Activated CD4-positive, alpha-beta memory T cell treated with anti-CD3 and anti-CD28 coated beads for 36 hours (primary cell): ENCODE data around the gene SLC10A1. TPM values are rescaled to one million over a fixed set of nuclear protein-coding genes. Genes with fewer than 3 reads are reported as not detected.
A peak's percentile ranks its signal among the peaks of the same experiment; 100 is the strongest.

Source experiments
- CTCF ChIA-PET: fragments of 350-600 bp; sonication (Branson Sonifier 250); formaldehyde crosslinking; loops from one replicate; lab custom pipeline; 2021; ENCODE audit warnings: antibody characterized with exemption, inconsistent platforms; lab: Charles Lee
- POLR2A ChIA-PET: fragments of 350-600 bp; sonication (Branson Sonifier 250); formaldehyde crosslinking; loops from one replicate; lab custom pipeline; 2021; ENCODE audit warnings: antibody characterized with exemption; lab: Charles Lee
- DNase-seq: peaks from one replicate; pipeline ENCODE4 v3.0.0-alpha.2; 2020
- H3K27ac Mint-ChIP-seq: one replicate; pipeline ENCODE4 v1.8.0; 2021; ENCODE audit warnings: mixed read lengths
- H3K27me3 Mint-ChIP-seq: one replicate; pipeline ENCODE4 v1.8.0; 2021; ENCODE audit warnings: mixed read lengths
- H3K36me3 Mint-ChIP-seq: one replicate; pipeline ENCODE4 v1.8.0; 2021; ENCODE audit warnings: mixed read lengths
- H3K4me1 Mint-ChIP-seq: one replicate; pipeline ENCODE4 v1.8.0; 2021; ENCODE audit warnings: low read depth, mixed read lengths
- H3K4me3 Mint-ChIP-seq: one replicate; pipeline ENCODE4 v1.8.0; 2021; ENCODE audit warnings: mild to moderate bottlenecking, mixed read lengths
- H3K9me3 Mint-ChIP-seq: one replicate; pipeline ENCODE4 v1.8.0; 2021; ENCODE audit warnings: mixed read lengths
- intact Hi-C: fragments of 100-400 bp; cut with micrococcal nuclease; formaldehyde crosslinking; loops from one replicate; pipeline ENCODE4 v1.15.1; 2023
- total RNA-seq, 2 experiments: library from RNA; stranded (reverse); gene quantifications; one replicate each; pipeline ENCODE4 v1.2.3, GENCODE V29; 2021

SLC10A1 gene
- total RNA-seq, 2 experiments from 2014 or later: not detected

DNA sequence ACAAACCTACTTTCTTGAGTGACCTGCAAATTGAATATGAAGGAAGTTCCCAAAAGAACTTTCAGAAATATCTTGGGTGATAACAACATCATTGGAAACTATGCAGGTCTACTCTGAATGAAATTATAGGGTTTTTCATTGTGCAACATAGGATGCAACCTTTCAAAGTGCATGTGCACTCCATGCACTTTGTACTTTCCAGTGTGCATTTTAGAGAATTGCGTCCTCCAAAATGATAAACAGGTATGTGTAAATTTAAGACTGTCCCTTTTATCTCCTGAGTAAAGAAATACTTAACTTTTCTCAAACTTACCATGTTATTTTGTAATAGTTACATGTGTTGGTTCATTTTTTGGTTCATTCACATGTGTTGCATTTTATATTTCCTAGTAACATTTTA, 16.9 kb downstream of the SLC10A1 start:
- no peak overlapping the region for H3K4me3 Mint-ChIP-seq
- ChIA-PET POLR2A (no interaction called here), CTCF (no interaction called here)
- H3K27ac Mint-ChIP-seq: no peak overlapping the region
- peaks cover 45% of the 10 kb centered on the region for H3K36me3 Mint-ChIP-seq
- no peak for DNase-seq
- intact Hi-C loops: no loop called here
- H3K4me1 Mint-ChIP-seq: peaks cover 40% of the 10 kb centered on the region
- no peaks in the 10 kb centered on the region for H3K9me3 Mint-ChIP-seq
- H3K27me3 Mint-ChIP-seq: no peaks in the 10 kb centered on the region

DNA sequence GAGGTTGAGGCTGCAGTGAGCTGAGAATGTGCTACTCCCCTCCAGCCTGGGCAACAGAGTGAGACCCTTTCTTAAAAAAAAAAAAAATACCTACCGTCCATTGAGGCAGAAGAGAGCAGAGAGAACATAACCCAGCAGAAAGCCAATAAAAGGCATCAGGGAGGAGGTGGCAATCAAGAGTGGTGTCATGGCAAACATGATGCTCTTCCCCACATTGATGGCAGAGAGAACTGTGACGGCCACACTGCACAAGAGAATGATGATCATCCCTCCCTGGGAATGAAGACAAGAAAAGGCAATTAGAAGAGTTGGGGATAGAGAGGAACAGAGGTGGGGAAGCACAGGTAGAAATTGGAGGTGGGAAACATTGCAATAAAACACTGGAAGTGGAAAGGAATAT, 18.0 kb downstream of the SLC10A1 start:
- Mint-ChIP-seq H3K9me3 (no peaks in the 10 kb centered on the region), H3K27me3 (no peaks in the 10 kb centered on the region), H3K4me3 (no peak overlapping the region), H3K4me1 (peaks cover 48% of the 10 kb centered on the region), H3K27ac (no peak overlapping the region), H3K36me3 (peaks cover 52% of the 10 kb centered on the region)
- ChIA-PET POLR2A (interaction anchor here (1.6 kb wide), 1 partner anchor 11 kb away, joined by 5 read pairs; no protein-coding TSS in a partner anchor), CTCF (no interaction called here)
- intact Hi-C loops: no loop called here
- DNase-seq: no peak

DNA sequence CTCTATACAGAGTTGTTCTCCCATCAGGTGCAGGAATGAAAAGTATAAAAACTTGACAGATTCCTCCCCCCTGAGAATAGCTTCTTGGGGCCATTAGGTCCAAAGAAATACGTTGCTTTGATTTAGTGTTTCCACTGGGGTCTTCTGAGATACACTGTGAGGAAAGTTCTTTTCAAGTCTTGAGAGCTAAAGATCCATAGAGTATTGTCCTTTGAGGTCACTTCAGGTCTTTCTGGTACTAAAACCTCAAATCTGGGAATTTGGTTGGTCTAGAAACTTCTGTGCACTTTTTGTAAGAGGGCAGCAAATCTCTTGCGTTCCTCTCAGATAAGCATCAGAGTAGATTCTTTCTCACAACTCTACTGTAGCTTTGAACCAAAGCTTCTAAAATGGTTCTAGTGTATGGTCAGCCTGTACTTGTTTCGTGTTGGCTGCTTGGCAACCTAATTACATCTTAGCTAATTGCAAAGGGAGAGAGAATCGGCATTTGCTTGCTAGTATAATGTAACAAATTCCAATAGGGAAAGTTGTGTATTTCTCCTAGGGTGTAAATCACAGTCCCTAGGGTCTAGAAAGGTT, 20.1 kb downstream of the SLC10A1 start:
- ChIA-PET POLR2A (interaction anchor here (1.3 to 1.5 kb wide), 2 partner anchors 10 to 75 kb away, joined by 5 to 9 read pairs; partner anchors contain the start of gene SRSF5), CTCF (interaction anchor here (0.9 kb wide), 1 partner anchor 192 kb away, joined by 3 read pairs; no protein-coding TSS in a partner anchor)
- H3K27me3 Mint-ChIP-seq: no peaks in the 10 kb centered on the region

DNA sequence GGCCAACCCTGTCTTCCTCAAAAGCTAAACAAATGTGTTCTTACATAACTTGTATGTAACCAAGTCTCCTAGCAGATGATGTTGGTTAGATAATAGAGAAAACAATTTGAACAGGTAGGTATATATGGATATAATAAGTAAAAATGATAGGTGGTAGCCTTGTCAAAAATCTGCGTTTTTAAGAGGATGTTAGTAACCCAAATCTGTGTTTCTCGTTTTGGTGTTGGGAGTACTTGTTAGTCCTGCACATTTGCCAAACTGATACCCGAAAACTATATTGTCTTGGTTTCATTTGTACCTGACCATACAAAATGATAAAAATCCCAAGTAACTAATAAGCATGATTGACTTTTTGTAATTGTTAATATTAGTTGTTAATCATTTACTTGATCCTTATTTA, 22.0 kb downstream of the SLC10A1 start:
- Mint-ChIP-seq H3K27ac (no peak overlapping the region), H3K36me3 (peaks cover 82% of the 10 kb centered on the region), H3K9me3 (no peaks in the 10 kb centered on the region), H3K4me3 (no peak overlapping the region), H3K27me3 (no peaks in the 10 kb centered on the region), H3K4me1 (peaks cover 74% of the 10 kb centered on the region)
- CTCF ChIA-PET: no interaction called here
- DNase-seq: no peak
- POLR2A ChIA-PET: no interaction called here
- intact Hi-C loops: no loop called here

More for the DNA sequence above, 20.1 kb downstream of the SLC10A1 start:
- Mint-ChIP-seq H3K4me1 (peaks cover 67% of the 10 kb centered on the region), H3K9me3 (no peaks in the 10 kb centered on the region), H3K27ac (peak overlapping the region; percentile 74), H3K4me3 (no peak overlapping the region), H3K36me3 (peaks cover 70% of the 10 kb centered on the region)
- intact Hi-C loops: no loop called here
- no peak for DNase-seq

DNA sequence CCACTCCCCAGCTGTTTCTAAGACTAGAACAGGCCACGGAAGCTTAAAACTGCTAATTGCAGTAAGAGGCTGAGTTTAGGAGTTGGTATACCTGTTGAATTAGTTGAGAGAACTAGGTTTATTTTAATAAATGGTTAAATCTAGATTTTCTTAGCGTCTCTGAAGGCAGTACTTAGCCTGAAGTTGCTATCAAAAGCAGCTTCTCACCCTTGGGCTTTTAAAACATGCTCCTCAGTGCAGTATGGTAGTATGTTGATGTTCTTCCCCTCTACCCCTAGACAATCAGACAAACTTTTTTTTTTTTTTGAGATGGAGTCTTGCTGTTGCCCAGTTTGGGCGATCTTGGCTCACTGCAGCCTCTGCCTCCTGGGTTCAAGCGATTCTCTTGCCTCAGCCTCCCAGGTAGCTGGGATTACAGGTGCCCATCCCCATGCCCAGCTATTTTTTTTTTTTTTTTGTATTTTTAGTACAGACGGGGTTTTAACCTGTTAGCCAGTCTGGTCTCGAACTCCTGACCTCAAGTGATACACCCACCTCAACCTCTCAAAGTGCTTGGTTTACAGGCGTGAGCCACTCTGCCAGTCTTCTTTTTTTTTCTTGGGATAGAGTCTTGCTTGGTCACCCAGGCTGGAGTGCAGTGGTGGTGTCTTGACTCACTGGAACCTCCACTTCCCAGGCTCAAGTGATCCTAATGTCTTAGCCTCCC, 23.3 kb downstream of the SLC10A1 start:
- DNase-seq: no peak
- Mint-ChIP-seq H3K4me1 (peaks cover 83% of the 10 kb centered on the region), H3K27ac (peak overlapping the region; percentile 4), H3K4me3 (no peak overlapping the region), H3K9me3 (no peaks in the 10 kb centered on the region), H3K36me3 (peaks cover 85% of the 10 kb centered on the region), H3K27me3 (no peaks in the 10 kb centered on the region)
- intact Hi-C loops: no loop called here
- ChIA-PET CTCF (no interaction called here), POLR2A (interaction anchor here (0.6 kb wide), 1 partner anchor 183 kb away, joined by 4 read pairs; no protein-coding TSS in a partner anchor)

DNA sequence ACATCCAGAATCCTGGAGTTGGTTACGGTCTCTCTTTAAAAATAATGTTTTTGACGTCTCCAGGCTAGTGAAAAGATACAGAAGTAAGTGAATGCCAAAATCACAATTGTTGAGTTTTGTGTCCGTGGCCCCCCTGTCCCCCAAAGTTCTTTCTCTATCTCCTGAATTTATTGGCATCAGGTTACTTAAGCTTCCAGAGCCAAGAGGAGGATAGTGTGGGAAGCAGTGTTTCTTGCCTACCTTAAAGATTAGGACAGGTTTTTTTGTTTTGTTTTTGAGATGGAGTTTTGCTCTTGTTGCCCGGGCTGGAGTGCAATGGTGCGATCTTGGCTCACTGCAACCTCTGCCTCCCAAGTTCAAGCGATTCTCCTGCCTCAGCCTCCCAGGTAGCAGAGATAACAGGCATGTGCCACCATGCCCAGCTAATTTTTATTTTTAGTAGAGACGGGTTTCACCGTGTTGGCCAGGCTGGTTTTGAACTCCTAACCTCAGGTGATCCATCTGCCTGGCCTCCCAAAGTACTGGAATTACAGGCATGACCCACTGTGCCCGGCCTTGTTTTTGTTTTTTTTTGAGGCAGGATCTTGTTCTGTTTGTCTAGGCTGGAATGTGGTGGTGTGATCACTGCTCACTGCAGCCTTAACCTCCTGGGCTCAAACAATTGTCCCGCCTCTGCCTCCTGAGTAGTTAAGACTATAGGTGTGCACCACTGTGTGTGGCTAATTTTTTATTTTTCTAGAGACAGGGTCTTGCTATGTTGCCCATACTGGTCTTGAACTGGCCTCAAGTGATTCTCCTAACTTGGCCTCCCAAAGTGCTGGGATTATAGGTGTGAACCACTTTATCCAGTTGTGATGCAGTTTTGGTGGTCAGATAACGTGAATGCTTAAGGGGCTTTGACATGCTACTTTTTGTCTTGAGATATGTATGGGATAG, 24.7 kb downstream of the SLC10A1 start:
- peaks cover 86% of the 10 kb centered on the region for H3K4me1 Mint-ChIP-seq
- no peak overlapping the region for H3K4me3 Mint-ChIP-seq
- peaks cover 86% of the 10 kb centered on the region for H3K36me3 Mint-ChIP-seq
- POLR2A ChIA-PET: no interaction called here
- intact Hi-C loops: no loop called here
- peak overlapping the region; percentile 23 for H3K27ac Mint-ChIP-seq
- H3K27me3 Mint-ChIP-seq: no peaks in the 10 kb centered on the region
- CTCF ChIA-PET: no interaction called here
- DNase-seq: no peak
- H3K9me3 Mint-ChIP-seq: no peaks in the 10 kb centered on the region

DNA sequence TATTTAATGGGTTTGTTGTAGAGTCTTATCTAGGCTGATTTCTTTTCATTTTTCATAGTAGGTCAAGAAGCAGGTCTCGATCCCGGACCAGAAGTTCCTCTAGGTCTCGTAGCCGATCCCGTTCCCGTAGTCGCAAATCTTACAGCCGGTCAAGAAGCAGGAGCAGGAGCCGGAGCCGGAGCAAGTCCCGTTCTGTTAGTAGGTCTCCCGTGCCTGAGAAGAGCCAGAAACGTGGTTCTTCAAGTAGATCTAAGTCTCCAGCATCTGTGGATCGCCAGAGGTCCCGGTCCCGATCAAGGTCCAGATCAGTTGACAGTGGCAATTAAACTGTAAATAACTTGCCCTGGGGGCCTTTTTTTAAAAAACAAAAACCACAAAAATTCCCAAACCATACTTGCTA, 25.9 kb downstream of the SLC10A1 start:
- ChIA-PET POLR2A (no interaction called here), CTCF (no interaction called here)
- DNase-seq: no peak
- Mint-ChIP-seq H3K27me3 (no peaks in the 10 kb centered on the region), H3K9me3 (no peaks in the 10 kb centered on the region), H3K36me3 (peaks cover 82% of the 10 kb centered on the region), H3K27ac (no peak overlapping the region), H3K4me1 (peaks cover 80% of the 10 kb centered on the region), H3K4me3 (no peak overlapping the region)
- intact Hi-C loops: no loop called here

DNA sequence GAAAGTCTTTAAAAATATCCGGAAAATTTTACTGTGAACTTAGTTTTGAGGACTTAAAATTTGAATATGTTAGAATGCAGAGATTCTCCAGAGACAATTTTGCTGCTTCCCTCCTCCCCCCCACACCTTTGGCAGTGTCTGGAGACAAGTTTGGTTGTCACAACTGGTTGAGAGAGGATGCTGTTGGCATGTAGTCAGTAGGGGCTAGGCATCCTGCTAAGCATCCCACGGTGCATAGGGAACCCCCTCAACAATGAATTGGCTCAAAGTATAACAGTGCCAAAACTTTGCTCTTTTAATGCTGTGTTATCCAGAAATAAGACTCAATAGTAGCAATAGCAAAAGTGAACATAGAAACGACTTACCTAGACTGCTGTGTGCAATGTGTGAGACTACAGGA, 26.5 kb downstream of the SLC10A1 start:
- CTCF ChIA-PET: no interaction called here
- Mint-ChIP-seq H3K4me3 (no peak overlapping the region), H3K27me3 (no peaks in the 10 kb centered on the region), H3K27ac (peak overlapping the region; percentile 50), H3K36me3 (peaks cover 76% of the 10 kb centered on the region), H3K4me1 (peaks cover 78% of the 10 kb centered on the region), H3K9me3 (no peaks in the 10 kb centered on the region)
- no peak for DNase-seq
- intact Hi-C loops: no loop called here
- POLR2A ChIA-PET: no interaction called here

DNA sequence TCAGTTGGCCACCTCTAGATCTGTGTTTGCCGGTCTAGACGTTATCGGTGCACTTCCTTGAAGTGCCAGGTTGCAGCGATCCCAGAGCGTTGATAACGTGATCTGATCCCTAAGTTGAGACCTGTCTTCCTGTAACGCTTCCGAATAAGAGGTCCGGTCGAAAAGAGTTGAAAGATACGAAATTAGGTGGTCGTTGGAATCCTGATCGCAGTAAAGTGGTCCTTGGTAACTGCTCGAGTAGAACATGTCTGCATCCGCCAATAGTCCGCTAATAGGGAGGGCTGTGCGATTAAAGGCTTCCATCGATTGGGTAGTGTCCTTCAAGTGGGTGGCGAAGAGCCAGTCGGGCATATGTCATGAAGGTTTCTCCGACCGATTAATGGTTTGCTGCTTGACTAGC, 27.4 kb downstream of the SLC10A1 start:
- H3K4me3 Mint-ChIP-seq: peak overlapping the region; percentile 54
- POLR2A ChIA-PET: no interaction called here

DNA sequence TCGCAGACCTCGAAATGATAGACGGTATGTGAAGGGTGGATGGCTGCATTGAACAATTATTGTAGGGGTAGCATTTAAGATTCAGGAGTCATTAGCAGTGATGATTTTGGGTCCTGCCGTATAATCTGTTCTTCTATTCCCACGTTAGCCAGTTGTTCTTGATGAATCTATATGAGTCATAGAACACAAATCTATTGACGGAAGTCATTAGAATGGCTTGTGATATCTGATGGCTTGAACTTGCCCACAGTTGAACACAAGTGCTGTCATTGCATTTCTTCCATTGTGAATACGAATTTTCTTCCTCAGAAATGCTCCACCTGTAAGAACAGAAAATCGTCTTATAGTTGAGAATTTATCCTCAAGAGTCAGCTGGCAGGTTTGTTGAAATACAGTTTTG, 28.2 kb downstream of the SLC10A1 start:
- Mint-ChIP-seq H3K4me3 (peak overlapping the region; percentile 99), H3K4me1 (peaks cover 75% of the 10 kb centered on the region), H3K36me3 (peaks cover 67% of the 10 kb centered on the region), H3K9me3 (peaks cover 5% of the 10 kb centered on the region), H3K27ac (peak overlapping the region; percentile 99), H3K27me3 (no peaks in the 10 kb centered on the region)
- DNase-seq: no peak
- POLR2A ChIA-PET: interaction anchor here (1.5 to 3.0 kb wide), 2 partner anchors 133 to 157 kb away, joined by 4 to 22 read pairs; partner anchors contain the start of gene SUSD6
- CTCF ChIA-PET: no interaction called here
- intact Hi-C loops: loop anchor here (5.0 to 10.0 kb wide), 4 partner anchors 52 to 1136 kb away; partner anchors contain the start of gene PCNX1

More for the DNA sequence above, 27.4 kb downstream of the SLC10A1 start:
- CTCF ChIA-PET: no interaction called here
- Mint-ChIP-seq H3K36me3 (peaks cover 72% of the 10 kb centered on the region), H3K4me1 (peaks cover 72% of the 10 kb centered on the region), H3K27ac (peak overlapping the region; percentile 55), H3K9me3 (no peaks in the 10 kb centered on the region), H3K27me3 (no peaks in the 10 kb centered on the region)
- intact Hi-C loops: loop anchor here (5.0 to 10.0 kb wide), 4 partner anchors 52 to 1135 kb away; partner anchors contain the start of gene PCNX1
- DNase-seq: no peak

DNA sequence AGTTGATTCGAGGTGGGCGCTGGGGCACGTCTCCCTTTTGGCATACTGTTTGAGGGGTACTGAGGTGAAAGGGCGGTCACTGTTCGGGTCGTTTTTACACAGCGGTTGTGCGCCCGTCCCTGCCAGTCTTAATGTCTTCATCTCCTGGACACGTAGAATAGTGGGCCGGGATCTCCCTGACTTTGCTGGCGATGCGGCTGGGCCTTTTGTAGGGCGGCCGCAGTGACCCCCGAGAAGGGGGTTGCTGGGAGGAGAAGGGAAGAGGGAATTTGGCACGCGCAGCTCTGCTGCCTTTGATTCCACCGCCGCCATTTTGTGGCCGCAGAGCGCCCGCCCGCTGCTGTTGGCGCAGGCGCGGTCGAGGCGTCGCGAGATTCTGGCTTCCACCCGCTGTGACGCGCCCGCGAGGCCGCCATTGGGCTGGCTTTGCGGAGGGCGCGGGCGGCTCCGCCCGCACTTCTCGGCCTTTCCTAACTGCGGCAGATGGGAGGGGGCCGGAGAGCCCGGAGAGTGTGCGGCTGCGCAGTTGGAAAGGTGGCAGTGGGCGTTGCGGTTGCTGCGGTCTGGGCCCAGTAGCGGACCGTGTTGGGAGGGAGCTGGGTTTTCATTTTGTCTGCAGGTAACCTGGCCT, 29.6 kb downstream of the SLC10A1 start:
- peaks cover 73% of the 10 kb centered on the region for H3K4me1 Mint-ChIP-seq
- peaks cover 7% of the 10 kb centered on the region for H3K9me3 Mint-ChIP-seq
- H3K4me3 Mint-ChIP-seq: peak overlapping the region; percentile 99
- DNase-seq: peak; percentile 97
- no peaks in the 10 kb centered on the region for H3K27me3 Mint-ChIP-seq
- POLR2A ChIA-PET: interaction anchor here (0.8 to 3.0 kb wide), 8 partner anchors 9 to 613 kb away, joined by 3 to 22 read pairs (median 4); partner anchors contain the start of gene SUSD6
- intact Hi-C loops: loop anchor here (1.0 to 10.0 kb wide), 9 partner anchors 12 to 1137 kb away; partner anchors contain the start of genes ERH, MED6, PCNX1 and SLC39A9
- peak overlapping the region; percentile 99 for H3K27ac Mint-ChIP-seq
- CTCF ChIA-PET: interaction anchor here (0.7 kb wide), 1 partner anchor 40 kb away, joined by 4 read pairs; no protein-coding TSS in a partner anchor
- H3K36me3 Mint-ChIP-seq: peaks cover 55% of the 10 kb centered on the region
